LNCaP clone FGC (cell line): Measurements from ENCODE around the gene BAZ2B.

ENCODE experiments used
- DNase-seq: peaks from one replicate; pipeline ENCODE4 v3.0.0-alpha.2; 2011; ENCODE audit warnings: low read depth
- H3K4me3 ChIP-seq: 2 replicates; pipeline ENCODE4 v1.5.1; 2011; ENCODE audit warnings: mild to moderate bottlenecking, low read depth, low read length, control low read depth
- CTCF ChIP-seq: IDR thresholded peaks from 2 replicates; pipeline ENCODE4 v1.5.1; 2012; ENCODE audit warnings: mild to moderate bottlenecking; ENCODE audit not compliant: control insufficient read depth, insufficient read depth; ENCODE audit errors: extremely low read depth

Gene BAZ2B

GRCh38 chr2:159461076-159461475 is 155.3 kb downstream of the BAZ2B start:
- no peak for DNase-seq
- TF ChIP-seq CTCF, result no peak
- H3K4me3 ChIP-seq, result no peak overlapping the region

GRCh38 chr2:159460227-159460626 is 156.1 kb downstream of the BAZ2B start:
- no peak for DNase-seq
- no peak for TF ChIP-seq CTCF
- no peak overlapping the region for H3K4me3 ChIP-seq

- no peak for DNase-seq
- no peak overlapping the region for H3K4me3 ChIP-seq
- TF ChIP-seq CTCF, result no peak
These were observed 157.1 kb downstream of the BAZ2B start for GRCh38 chr2:159459279-159459678.

DNA sequence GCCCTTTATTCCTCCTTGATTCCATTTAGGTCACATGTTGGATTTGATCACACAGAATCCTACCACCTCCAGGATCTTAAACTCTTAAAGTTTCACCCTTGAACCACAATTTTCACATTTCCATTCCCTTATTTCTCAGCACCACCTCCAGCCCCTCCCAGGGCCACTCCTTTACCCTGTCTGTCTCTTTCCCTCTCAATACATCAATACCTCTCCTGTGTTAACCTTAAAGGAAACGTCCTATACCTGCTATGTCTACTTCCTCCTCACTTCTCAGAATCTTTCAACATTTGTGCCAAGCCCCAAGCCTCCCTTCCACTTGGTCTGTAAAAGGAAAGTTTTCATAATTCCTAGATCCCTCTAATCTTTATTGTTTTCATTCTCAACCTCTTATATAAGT is 158.8 kb downstream of the BAZ2B start:
- no peak overlapping the region for H3K4me3 ChIP-seq
- TF ChIP-seq CTCF, result no peak
- DNase-seq, result no peak

- DNase-seq, result no peak
- no peak for TF ChIP-seq CTCF
- H3K4me3 ChIP-seq, result no peak overlapping the region
These were observed 159.6 kb downstream of the BAZ2B start for GRCh38 chr2:159456500-159457426.

- no peak for TF ChIP-seq CTCF
- no peak for DNase-seq
- no peak overlapping the region for H3K4me3 ChIP-seq
These were observed 160.9 kb downstream of the BAZ2B start for GRCh38 chr2:159455330-159455918.
